OCI-LY3 (cell line): Measurements from ENCODE around the gene SH2D4B.

Experiments used
- H2AFZ ChIP-seq: fragments of 200-600, 300-600 bp; shearing (Covaris generic); 2 replicates; pipeline ENCODE4 v1.6.0; 2014; ENCODE audit warnings: antibody characterized with exemption, low read depth, low read length
- H3K27ac ChIP-seq: fragments of 200-600, 300-600 bp; sonication (generic); 2 replicates; pipeline ENCODE4 v1.5.1; 2014; ENCODE audit warnings: mild to moderate bottlenecking, low read length, moderate library complexity, mixed read lengths
- H3K27me3 ChIP-seq: fragments of 200-600, 300-600 bp; sonication (generic); 2 replicates; pipeline ENCODE4 v1.6.1; 2014; ENCODE audit warnings: low read depth, low read length, mixed read lengths
- H3K36me3 ChIP-seq: fragments of 200-600, 300-600 bp; sonication (generic); replicated peaks from 2 replicates; pipeline ENCODE3; 2014; ENCODE audit warnings: low read depth, low read length, mixed read lengths
- H3K4me1 ChIP-seq: fragments of 300-600, 200-600 bp; sonication (generic); 2 replicates; pipeline ENCODE4 v1.6.1; 2014; ENCODE audit warnings: low read length, mixed read lengths
- H3K4me2 ChIP-seq: fragments of 200-600, 300-600 bp; sonication (generic); 2 replicates; pipeline ENCODE4 v1.6.1; 2014; ENCODE audit warnings: low read length, mixed read lengths
- H3K4me3 ChIP-seq: fragments of 300-600, 200-600 bp; sonication (generic); 2 replicates; pipeline ENCODE4 v1.5.1; 2014; ENCODE audit warnings: antibody characterized with exemption, mild to moderate bottlenecking, low read length, moderate library complexity
- H3K79me2 ChIP-seq: fragments of 300-600, 200-600 bp; shearing (Covaris generic); 2 replicates; pipeline ENCODE4 v1.6.1; 2014; ENCODE audit warnings: mild to moderate bottlenecking, low read length, mixed read lengths
- H3K9ac ChIP-seq: fragments of 300-600, 200-600 bp; shearing (Covaris generic); 2 replicates; pipeline ENCODE4 v1.6.0; 2014; ENCODE audit warnings: mild to moderate bottlenecking, low read length, moderate library complexity
- H3K9me3 ChIP-seq: fragments of 200-600, 300-600 bp; shearing (Covaris generic); 2 replicates; pipeline ENCODE4 v1.6.1; 2014; ENCODE audit warnings: low read length, mixed read lengths; ENCODE audit not compliant: insufficient read depth
- H4K20me1 ChIP-seq: fragments of 200-600, 300-600 bp; sonication (generic); 2 replicates; pipeline ENCODE4 v1.6.1; 2016; ENCODE audit warnings: low read length, mixed read lengths; ENCODE audit not compliant: insufficient read depth
- EZH2phosphoT487 ChIP-seq: fragments of 200-600 bp; shearing (Covaris generic); IDR thresholded peaks from 2 replicates; pipeline ENCODE4 v1.6.1; 2018; ENCODE audit warnings: antibody characterized with exemption, mixed run types, low read depth
- TF ChIP-seq, protein P1 (sequence below): fragments of 200-600, 300-600 bp; sonication (generic); IDR thresholded peaks from 2 replicates; pipeline ENCODE4 v1.5.1; 2014; ENCODE audit warnings: antibody characterized with exemption, low read length, low read depth

The SH2D4B gene

DNA sequence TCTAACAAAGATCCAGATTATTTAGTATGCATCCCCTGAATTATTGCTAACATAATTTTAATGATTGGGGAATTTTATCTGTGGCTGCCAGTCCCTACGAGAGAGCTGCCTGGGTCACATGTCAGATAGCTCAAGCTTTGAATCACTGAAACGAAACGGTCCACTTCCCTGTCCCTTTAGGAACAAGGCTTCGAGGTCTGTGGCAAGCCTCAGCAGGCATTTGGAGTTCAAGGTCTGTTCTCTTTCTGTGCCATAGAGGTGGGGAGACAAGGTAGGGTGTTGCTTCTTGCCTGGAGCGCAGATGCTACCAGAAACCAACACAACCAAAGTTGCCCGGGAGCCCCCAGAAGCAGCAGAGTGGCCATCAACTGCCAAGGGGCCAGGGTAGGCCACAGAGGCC lies 13.9 kb upstream of the SH2D4B start:
- no peaks in the 10 kb centered on the region for H4K20me1 ChIP-seq
- H3K4me2 ChIP-seq = no peak overlapping the region
- H3K9me3 ChIP-seq = no peaks in the 10 kb centered on the region
- H2AFZ ChIP-seq = no peak overlapping the region
- H3K4me1 ChIP-seq = peaks cover 5% of the 10 kb centered on the region
- H3K27ac ChIP-seq = no peak overlapping the region
- no peak for TF ChIP-seq EZH2phosphoT487
- TF ChIP-seq, protein P1, sequence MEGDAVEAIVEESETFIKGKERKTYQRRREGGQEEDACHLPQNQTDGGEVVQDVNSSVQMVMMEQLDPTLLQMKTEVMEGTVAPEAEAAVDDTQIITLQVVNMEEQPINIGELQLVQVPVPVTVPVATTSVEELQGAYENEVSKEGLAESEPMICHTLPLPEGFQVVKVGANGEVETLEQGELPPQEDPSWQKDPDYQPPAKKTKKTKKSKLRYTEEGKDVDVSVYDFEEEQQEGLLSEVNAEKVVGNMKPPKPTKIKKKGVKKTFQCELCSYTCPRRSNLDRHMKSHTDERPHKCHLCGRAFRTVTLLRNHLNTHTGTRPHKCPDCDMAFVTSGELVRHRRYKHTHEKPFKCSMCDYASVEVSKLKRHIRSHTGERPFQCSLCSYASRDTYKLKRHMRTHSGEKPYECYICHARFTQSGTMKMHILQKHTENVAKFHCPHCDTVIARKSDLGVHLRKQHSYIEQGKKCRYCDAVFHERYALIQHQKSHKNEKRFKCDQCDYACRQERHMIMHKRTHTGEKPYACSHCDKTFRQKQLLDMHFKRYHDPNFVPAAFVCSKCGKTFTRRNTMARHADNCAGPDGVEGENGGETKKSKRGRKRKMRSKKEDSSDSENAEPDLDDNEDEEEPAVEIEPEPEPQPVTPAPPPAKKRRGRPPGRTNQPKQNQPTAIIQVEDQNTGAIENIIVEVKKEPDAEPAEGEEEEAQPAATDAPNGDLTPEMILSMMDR = no peak
- H3K9ac ChIP-seq = no peak overlapping the region
- H3K79me2 ChIP-seq = no peaks in the 10 kb centered on the region
- no peak overlapping the region for H3K4me3 ChIP-seq
- no peaks in the 10 kb centered on the region for H3K36me3 ChIP-seq
- H3K27me3 ChIP-seq = no peaks in the 10 kb centered on the region

- Histone ChIP-seq H2AFZ (no peak overlapping the region), H3K36me3 (no peaks in the 10 kb centered on the region), H3K79me2 (no peaks in the 10 kb centered on the region), H3K4me1 (peaks cover 5% of the 10 kb centered on the region), H3K27ac (no peak overlapping the region), H3K27me3 (no peaks in the 10 kb centered on the region), H3K4me3 (no peak overlapping the region), H3K9ac (no peak overlapping the region), H3K9me3 (no peaks in the 10 kb centered on the region), H4K20me1 (no peaks in the 10 kb centered on the region), H3K4me2 (no peak overlapping the region)
- no peak for TF ChIP-seq EZH2phosphoT487
- TF ChIP-seq, protein P1 = no peak
These were observed 13.4 kb upstream of the SH2D4B start for GRCh38 chr10:80524190-80524909.

- no peak overlapping the region for H3K27ac ChIP-seq
- H3K9me3 ChIP-seq = no peaks in the 10 kb centered on the region
- H4K20me1 ChIP-seq = no peaks in the 10 kb centered on the region
- no peaks in the 10 kb centered on the region for H3K79me2 ChIP-seq
- H2AFZ ChIP-seq = no peak overlapping the region
- TF ChIP-seq, protein P1 = no peak
- no peak for TF ChIP-seq EZH2phosphoT487
- H3K4me2 ChIP-seq = no peak overlapping the region
- H3K9ac ChIP-seq = no peak overlapping the region
- H3K4me1 ChIP-seq = peaks cover 7% of the 10 kb centered on the region
- no peaks in the 10 kb centered on the region for H3K36me3 ChIP-seq
- H3K27me3 ChIP-seq = no peaks in the 10 kb centered on the region
- H3K4me3 ChIP-seq = no peak overlapping the region
These were observed 11.5 kb upstream of the SH2D4B start for GRCh38 chr10:80526218-80526617.

- Histone ChIP-seq H3K9ac (no peak overlapping the region), H3K36me3 (no peaks in the 10 kb centered on the region), H2AFZ (no peak overlapping the region), H3K79me2 (no peaks in the 10 kb centered on the region), H3K4me2 (no peak overlapping the region), H3K4me3 (no peak overlapping the region), H3K27ac (no peak overlapping the region), H3K9me3 (no peaks in the 10 kb centered on the region), H3K27me3 (no peaks in the 10 kb centered on the region), H4K20me1 (no peaks in the 10 kb centered on the region), H3K4me1 (peaks cover 7% of the 10 kb centered on the region)
- no peak for TF ChIP-seq EZH2phosphoT487
These were observed 11.0 kb upstream of the SH2D4B start for GRCh38 chr10:80526742-80527141.
